ENCODE data around the gene DDX39A. TPM values are rescaled to one million over a fixed set of nuclear protein-coding genes. Genes with fewer than 3 reads are reported as not detected.

The DDX39A gene
- total and polyA plus RNA-seq, 2 of the 8 experiments (the other 6 are each of a cell fraction or from before 2014, with no cell fraction given) = 139 TPM

DNA sequence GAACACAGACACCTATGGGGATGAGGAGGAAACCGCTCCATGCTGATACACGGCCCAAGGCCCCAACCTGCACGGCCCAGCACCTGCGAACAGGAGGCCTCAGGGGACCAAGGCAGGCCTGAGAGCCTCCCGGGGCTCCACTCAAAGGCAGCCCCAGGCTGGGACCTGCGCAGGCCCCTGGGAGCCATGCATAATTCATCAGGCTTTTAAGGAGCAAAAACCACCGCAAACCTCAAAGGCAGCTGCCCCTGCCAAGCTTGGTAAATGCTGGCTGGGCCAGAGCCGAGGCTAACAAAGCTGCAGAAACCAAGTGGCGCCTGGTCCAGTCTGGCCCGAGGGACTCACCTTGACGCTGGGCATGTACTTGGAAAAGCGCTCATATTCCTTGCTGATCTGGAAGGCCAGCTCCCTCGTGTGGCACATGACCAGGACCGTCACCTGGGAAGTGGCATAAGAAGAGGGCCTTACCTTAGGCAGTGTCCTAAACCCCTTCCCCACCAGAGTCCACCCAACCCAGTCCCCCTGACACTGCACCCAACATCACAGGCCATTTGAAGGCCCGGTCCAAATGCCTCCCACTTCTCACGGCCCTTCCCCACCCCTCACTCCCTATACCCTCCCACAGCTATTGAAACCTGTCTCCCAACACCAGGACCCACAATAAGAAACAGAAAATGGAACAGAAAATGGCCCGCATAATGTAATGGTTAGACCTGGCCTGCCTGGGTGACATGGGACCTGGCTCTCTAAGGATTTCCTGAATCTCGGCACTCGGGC, 7.8 kb downstream of the DDX39A start (continued):
- TF ChIP-seq HDAC2 (IDR thresholded peaks at IDR 0.05; ENCODE audit: borderline replicate concordance in 1 of 2, low read depth in 2 of 2, low read length in 2 of 2) (no peak), ASH2L (IDR thresholded peaks at IDR 0.05; ENCODE audit: low read length) (no peak), TBP (IDR thresholded peaks at IDR 0.05; ENCODE audit: low read depth, low read length) (no peak), SIX5 (IDR thresholded peaks at IDR 0.05; ENCODE audit: low read depth, low read length) (no peak)

Data from H1 (cell line).